ENCODE results near the gene NALF2.

- TF ChIP-seq POLR2AphosphoS5 (IDR thresholded peaks at IDR 0.05) (no peak), CTCF (IDR thresholded peaks at IDR 0.05) (no peak), EP300 (IDR thresholded peaks at IDR 0.05) (no peak)
Observed at GRCh38 chrX:69546978-69547377, 42.9 kb downstream of the NALF2 start.

Measured in stomach (tissue), 4 donors.